ENCODE measurements around the gene TMEM61.

GRCh38 chr1:54989473-54989872, 9.0 kb downstream of the TMEM61 start:
- TF ChIP-seq EP300 (IDR thresholded peaks at IDR 0.05; ENCODE audit: borderline replicate concordance in 1 of 2, low read depth in 1 of 2, low read length in 1 of 2), result no peak
- no peak for TF ChIP-seq CTCF (IDR thresholded peaks at IDR 0.05)
- TF ChIP-seq NRF1 (IDR thresholded peaks at IDR 0.05; ENCODE audit: low read depth, low read length), result no peak
- no peak for TF ChIP-seq MEF2A (IDR thresholded peaks at IDR 0.05; ENCODE audit: borderline replicate concordance, low read depth)
- no peak for TF ChIP-seq ELF1 (IDR thresholded peaks at IDR 0.05)
- TF ChIP-seq SMC3 (IDR thresholded peaks at IDR 0.05; ENCODE audit: low read depth, low read length), result no peak
- TF ChIP-seq RFX5 (IDR thresholded peaks at IDR 0.05; ENCODE audit: low read length), result no peak
- TF ChIP-seq RAD21 (IDR thresholded peaks at IDR 0.05; ENCODE audit: low read length), result no peak

Measured in SK-N-SH (cell line).